A549 (cell line): Measurements from ENCODE around the gene CDKN1B. TPM values are rescaled to one million over a fixed set of nuclear protein-coding genes. Genes with fewer than 3 reads are reported as not detected.

ENCODE experiments used
- ATAC-seq, 2 experiments: fragments of 200-7000 bp in 1 of 2; fragments of >200 bp in 1 of 2; cut with Nextera tagmentation in 1 of 2; cut with Tn5 transposase in 1 of 2; 3 replicates each; pipeline versions ENCODE4 v1.8.0 to v1.9.1; 2018 to 2020; ENCODE audit warnings: mild to moderate bottlenecking in 1 of 2, moderate library complexity in 1 of 2
- CTCF ChIA-PET: fragments of 300-600 bp; sonication (Branson Sonifier 250); formaldehyde crosslinking; extraction: SDS; loops from one replicate; lab custom pipeline; 2021; ENCODE audit warnings: antibody characterized with exemption, inconsistent platforms; lab: Yijun Ruan, JAX
- POLR2A ChIA-PET: fragments of 350-600 bp; formaldehyde crosslinking; extraction: SDS; loops from one replicate; lab custom pipeline; 2021; ENCODE audit warnings: antibody characterized with exemption, inconsistent platforms; lab: Yijun Ruan, JAX
- DNase-seq, 2 experiments: peaks; one replicate each; pipeline versions ENCODE4 v3.0.0 to v3.0.0-alpha.2; 2011 to 2016; ENCODE audit warnings: low read depth in 1 of 2, low spot score in 1 of 2
- FAIRE-seq: peaks from 2 replicates; lab custom pipeline; 2011; peaks lifted over from hg19 to GRCh38; lab: Jason Lieb, UNC
- H3K27ac ChIP-seq, 2 experiments: fragments of >200 bp; sonication (Bioruptor Twin); formaldehyde crosslinking; 3 replicates each; pipeline ENCODE4 v1.5.1; 2016 to 2017
- H3K4me1 ChIP-seq: fragments of >200 bp; sonication (Bioruptor Twin); formaldehyde crosslinking; 3 replicates; pipeline ENCODE4 v1.6.1; 2016
- H3K4me2 ChIP-seq: fragments of >200 bp; sonication (Bioruptor Twin); formaldehyde crosslinking; 3 replicates; pipeline ENCODE4 v1.6.1; 2016
- H3K4me3 ChIP-seq: fragments of >200 bp; sonication (Bioruptor Twin); formaldehyde crosslinking; 3 replicates; pipeline ENCODE4 v1.5.1; 2016
- H3K9me3 ChIP-seq: fragments of >200 bp; sonication (Bioruptor Twin); formaldehyde crosslinking; 3 replicates; pipeline ENCODE4 v1.6.1; 2016
- ATOH8 ChIP-seq: fragments of 250-450 bp; sonication (Bioruptor Pico); IDR thresholded peaks from 2 replicates; pipeline ENCODE4 v1.5.0; 2020; ENCODE audit warnings: low read depth, mild to moderate bottlenecking, moderate library complexity
- CHD2 ChIP-seq: fragments of 150-350 bp; IDR thresholded peaks from 2 replicates; pipeline ENCODE4 v1.6.1; 2014; ENCODE audit warnings: low read length; ENCODE audit not compliant: partially characterized antibody
- EHF ChIP-seq: fragments of 250-450 bp; sonication (Bioruptor Pico); IDR thresholded peaks from 2 replicates; pipeline ENCODE4 v1.5.0; 2020; ENCODE audit warnings: mild to moderate bottlenecking
- EHMT2 ChIP-seq: fragments of 200-600 bp; sonication (generic); IDR thresholded peaks from 2 replicates; pipeline ENCODE4 v1.6.1; 2016; ENCODE audit warnings: antibody characterized with exemption, low read depth, mild to moderate bottlenecking, moderate library complexity
- ELK1 ChIP-seq: fragments of 150-350 bp; IDR thresholded peaks from 2 replicates; pipeline ENCODE4 v1.6.1; 2014; ENCODE audit warnings: low read depth, mild to moderate bottlenecking, low read length
- EP300 ChIP-seq, 2 experiments: fragments of >200 bp; sonication (Bioruptor Twin); formaldehyde crosslinking; IDR thresholded peaks; 2 replicates in 1 of 2; 3 replicates in 1 of 2; pipeline ENCODE4 v1.6.1; 2016 to 2017
- FOSB ChIP-seq: fragments of 250-450 bp; sonication (Bioruptor Pico); IDR thresholded peaks from 2 replicates; pipeline ENCODE4 v1.5.0; 2020; ENCODE audit warnings: mild to moderate bottlenecking, moderate library complexity
- GATA3 ChIP-seq: IDR thresholded peaks from 2 replicates; pipeline ENCODE4 v1.6.1; 2012; ENCODE audit warnings: borderline replicate concordance
- HMGXB4 ChIP-seq: fragments of 250-450 bp; sonication (Bioruptor Pico); IDR thresholded peaks from 2 replicates; pipeline ENCODE4 v1.5.0; 2021; ENCODE audit warnings: mild to moderate bottlenecking, moderate library complexity, borderline replicate concordance
- HOXA7 ChIP-seq: fragments of 250-450 bp; sonication (Bioruptor Pico); IDR thresholded peaks from 2 replicates; pipeline ENCODE4 v1.5.0; 2020; ENCODE audit warnings: mild to moderate bottlenecking, moderate library complexity
- JUNB ChIP-seq: fragments of >200 bp; sonication (Bioruptor Twin); formaldehyde crosslinking; IDR thresholded peaks from 2 replicates; pipeline ENCODE4 v1.6.1; 2016
- MYC ChIP-seq: IDR thresholded peaks from 2 replicates; pipeline ENCODE4 v1.6.1; 2012; ENCODE audit warnings: mild to moderate bottlenecking, inconsistent platforms, low read length, improper control_type of control experiment, borderline replicate concordance
- POLR2A ChIP-seq: IDR thresholded peaks from 2 replicates; pipeline ENCODE4 v1.6.1; 2012; ENCODE audit warnings: mild to moderate bottlenecking, low read length
- POLR2AphosphoS2 ChIP-seq: conservative IDR thresholded peaks from 2 replicates; pipeline ENCODE4 v1.6.1; 2012; ENCODE audit warnings: low read length, improper control_type of control experiment, inconsistent platforms
- RAD21 ChIP-seq, 2 experiments: fragments of >200 bp in 1 of 2; sonication (Bioruptor Twin) in 1 of 2; formaldehyde crosslinking in 1 of 2; IDR thresholded peaks in 1 of 2; conservative IDR thresholded peaks in 1 of 2; 2 replicates in 1 of 2; 3 replicates in 1 of 2; pipeline ENCODE4 v1.6.1; 2012 to 2018; ENCODE audit warnings: inconsistent platforms in 1 of 2
- RARB ChIP-seq: fragments of 250-450 bp; sonication (Bioruptor Pico); IDR thresholded peaks from 2 replicates; pipeline ENCODE4 v1.8.0; 2021; ENCODE audit warnings: mild to moderate bottlenecking, moderate library complexity
- REST ChIP-seq: fragments of 200-600 bp; sonication (generic); IDR thresholded peaks from 2 replicates; pipeline ENCODE4 v1.6.1; 2016; ENCODE audit warnings: antibody characterized with exemption, mild to moderate bottlenecking, moderate library complexity
- RNF2 ChIP-seq: fragments of 200-600 bp; sonication (generic); IDR thresholded peaks from 2 replicates; pipeline ENCODE4 v1.6.1; 2016; ENCODE audit warnings: low read depth, mild to moderate bottlenecking, antibody characterized with exemption, moderate library complexity, borderline replicate concordance
- SMC3 ChIP-seq: fragments of >200 bp; sonication (Bioruptor Twin); formaldehyde crosslinking; IDR thresholded peaks from 3 replicates; pipeline ENCODE4 v1.6.1; 2018; ENCODE audit warnings: inconsistent platforms
- SREBF2 ChIP-seq: fragments of 450-650 bp; IDR thresholded peaks from 2 replicates; pipeline ENCODE4 v1.6.1; 2014; ENCODE audit warnings: mild to moderate bottlenecking, moderate library complexity
- TFCP2L1 ChIP-seq: fragments of 250-450 bp; sonication (Bioruptor Pico); IDR thresholded peaks from 2 replicates; pipeline ENCODE4 v1.5.0; 2021; ENCODE audit warnings: mild to moderate bottlenecking
- USF2 ChIP-seq: fragments of 450-650 bp; IDR thresholded peaks from 2 replicates; pipeline ENCODE4 v1.6.1; 2014; ENCODE audit warnings: antibody characterized with exemption
- ZC3H11A ChIP-seq: fragments of 450-650 bp; IDR thresholded peaks from 2 replicates; pipeline ENCODE4 v1.6.1; 2014; ENCODE audit warnings: antibody characterized with exemption, mild to moderate bottlenecking
- ZFP36 ChIP-seq: fragments of 450-650 bp; IDR thresholded peaks from 2 replicates; pipeline ENCODE4 v1.6.1; 2014; ENCODE audit warnings: borderline replicate concordance; ENCODE audit not compliant: partially characterized antibody
- ZNF302 ChIP-seq: fragments of 250-450 bp; sonication (Bioruptor Pico); IDR thresholded peaks from 2 replicates; pipeline ENCODE4 v1.9.0; 2021; ENCODE audit warnings: inconsistent platforms, mild to moderate bottlenecking, moderate library complexity
- WGBS: methylation state at CpG from one replicate; pipeline ENCODE4 v1.1.6; 2017; ENCODE audit errors: missing lambda C conversion rate; 5-methylcytosine and 5-hydroxymethylcytosine counted together
- polyA plus RNA-seq, 4 experiments: library from polyadenylated mRNA; depleted of rRNA in 3 of 4; stranded (reverse); fragments of >200 nt; fragmentation: RNase III in 1 of 4; extraction: RNeasy Plus Mini Kit Qiagen cat#74134 plus additional on column Dnase treatment in 1 of 4; gene quantifications; 2 replicates in 3 of 4; 3 replicates in 1 of 4; pipeline ENCODE4 v1.2.3, GENCODE V29; 2011 to 2017

The CDKN1B gene
- polyA plus RNA-seq, 2 of the 4 experiments (the other 2 are of a cell fraction) = 20.3 to 26.8 TPM

GRCh38 chr12:12683136-12683697, 34.0 kb upstream of the CDKN1B start:
- FAIRE-seq (no peak), DNase-seq (no peak), ATAC-seq (no peak)
- no peak overlapping the region for H3K4me3 ChIP-seq
- H3K4me1 ChIP-seq = no peaks in the 10 kb centered on the region
- no peaks in the 10 kb centered on the region for H3K9me3 ChIP-seq
- no peak overlapping the region for H3K27ac ChIP-seq
- H3K4me2 ChIP-seq = no peak overlapping the region
- ChIA-PET POLR2A (no interaction called here), CTCF (no interaction called here)
- no peak for TF ChIP-seq ELK1
- no peak for TF ChIP-seq ZC3H11A
- no peak for TF ChIP-seq JUNB
- TF ChIP-seq RARB = no peak
- TF ChIP-seq REST = no peak
- no peak for TF ChIP-seq GATA3
- TF ChIP-seq RNF2 = no peak
- no peak for TF ChIP-seq MYC
- no peak for TF ChIP-seq POLR2A
- no peak for TF ChIP-seq EHF
- no peak for TF ChIP-seq FOSB (CRISPR knock-in tag)
- no peak for TF ChIP-seq TFCP2L1 (CRISPR knock-in tag)
- TF ChIP-seq POLR2AphosphoS2 = no peak
- no peak for TF ChIP-seq RAD21 (conservative IDR thresholded peaks at IDR 0.05 in 1 of 2, IDR thresholded peaks at IDR 0.05 in 1 of 2)
- TF ChIP-seq SREBF2 = no peak
- 71% methylated on average over 4 of the region's 4 CpGs for WGBS

GRCh38 chr12:12683725-12684124, 33.4 kb upstream of the CDKN1B start:
- no peak for FAIRE-seq

More at GRCh38 chr12:12683725-12684124, 33.4 kb upstream of the CDKN1B start:
- ChIA-PET POLR2A (no interaction called here), CTCF (no interaction called here)
- Histone ChIP-seq H3K4me1 (no peaks in the 10 kb centered on the region), H3K4me3 (no peak overlapping the region), H3K4me2 (no peak overlapping the region), H3K27ac (no peak overlapping the region), H3K9me3 (no peaks in the 10 kb centered on the region)
- no peak for ATAC-seq
- DNase-seq = no peak
- TF ChIP-seq SMC3 (no peak), ZFP36 (no peak), ZC3H11A (no peak), ATOH8 (CRISPR knock-in tag) (no peak), POLR2AphosphoS2 (no peak), USF2 (no peak), EHMT2 (no peak), HMGXB4 (no peak), HOXA7 (CRISPR knock-in tag) (no peak), POLR2A (no peak), CHD2 (no peak), EP300 (IDR thresholded peaks at IDR 0.05) (no peak), ZNF302 (CRISPR knock-in tag) (no peak)
- WGBS = 87% methylated on average over 3 of the region's 3 CpGs
